ENCODE results near the gene APOA4. TPM values are rescaled to one million over a fixed set of nuclear protein-coding genes. Genes with fewer than 3 reads are reported as not detected.

Gene APOA4
- total and polyA plus RNA-seq, 9 of the 15 experiments (the other 6 are each of a cell fraction or from before 2014, with no cell fraction given): 0.07 TPM; not detected in 8

GRCh38 chr11:116813781-116814471 lies 9.2 kb downstream of the APOA4 start:
- Histone ChIP-seq H4K20me1 (replicated peaks; ENCODE audit: control insufficient read depth, insufficient read depth, low read length) (no peaks in the 10 kb centered on the region), H2AFZ (ENCODE audit: low read depth, low read length) (peak overlapping the region; percentile 59), H3K9me1 (ENCODE audit: control insufficient read depth, insufficient read depth, low read length) (no peaks in the 10 kb centered on the region), H3K4me2 (ENCODE audit: insufficient read depth, low read length) (no peak overlapping the region; the same call in 1 of the 2 replicates), H3K9me3 (replicated peaks; ENCODE audit: control insufficient read depth, insufficient read depth, low read depth, low read length) (no peaks in the 10 kb centered on the region), H3K9ac (ENCODE audit: insufficient read depth in 1 of 2, low read depth in 2 of 2, low read length in 2 of 2) (0 out of 4 replicates have a peak overlapping the region, but pooled peaks of 1 of the 2 experiments have one; percentile 14), H3K36me3 (ENCODE audit: control insufficient read depth, insufficient read depth, low read length) (no peaks in the 10 kb centered on the region), H3K4me1 (replicated peaks in 1 of 2; ENCODE audit: control insufficient read depth in 2 of 2, insufficient read depth in 2 of 2, low read length in 2 of 2) (peaks cover 3 to 7% of the 10 kb centered on the region in 2 experiments; a peak in 3 of 5 replicates), H3K4me3 (no peak overlapping the region), H3K27ac (ENCODE audit: extremely low read depth, low read depth, low read length) (no peak overlapping the region), H3K79me2 (ENCODE audit: control insufficient read depth, insufficient read depth, low read length) (no peaks in the 10 kb centered on the region), H3K27me3 (ENCODE audit: control insufficient read depth in 2 of 2, insufficient read depth in 2 of 2, low read length in 2 of 2) (peaks cover 0 to under 1% of the 10 kb centered on the region in 2 experiments; a peak in 3 of 5 replicates)
- WGBS (ENCODE audit: insufficient coverage, low coverage, missing lambda C conversion rate): 26% methylated on average over 5 of the region's 5 CpGs
- ATAC-seq (peak; percentile 53), FAIRE-seq (no peak), DNase-seq (ENCODE audit: extremely low read depth in 1 of 4, low spot score in 3 of 4) (no peak)
- POLR2A ChIA-PET: interaction anchor here (0.6 to 1.2 kb wide), 3 partner anchors 9 to 81 kb away, joined by 3 to 4 read pairs (median 4); no protein-coding TSS in a partner anchor
- in situ Hi-C loops (cut with MboI) (no loop called here), intact Hi-C loops (cut with micrococcal nuclease) (no loop called here)
- BruUV-seq (replicated peaks): no TSS peak
- peak; percentile 60 for TF ChIP-seq NR2C1 (IDR thresholded peaks at IDR 0.05)
- peak; percentile 63 for TF ChIP-seq NR2C1 (tag; IDR thresholded peaks at IDR 0.05)
- no peak for TF ChIP-seq NRF1 (conservative IDR thresholded peaks at IDR 0.05 in 1 of 2, IDR thresholded peaks at IDR 0.05 in 1 of 2)
- 0 out of 2 replicates have a peak, but pooled peaks have one; percentile 1 for TF ChIP-seq CREM (IDR thresholded peaks at IDR 0.05; ENCODE audit: low read depth)
- CTCF ChIA-PET (ENCODE audit: low intra/inter-chr PET ratio): no interaction called here

GRCh38 chr11:116813170-116813569 lies 9.9 kb downstream of the APOA4 start:
- H3K36me3 ChIP-seq (ENCODE audit: control insufficient read depth, insufficient read depth, low read length): no peaks in the 10 kb centered on the region
- no peak overlapping the region for H3K4me2 ChIP-seq (ENCODE audit: insufficient read depth, low read length)
- H2AFZ ChIP-seq (ENCODE audit: low read depth, low read length): no peak overlapping the region
- FAIRE-seq: no peak
- no peak overlapping the region for H3K4me3 ChIP-seq
- 25% methylated on average over 1 of the region's 1 CpG for WGBS (ENCODE audit: insufficient coverage, low coverage, missing lambda C conversion rate)
- H4K20me1 ChIP-seq (replicated peaks; ENCODE audit: control insufficient read depth, insufficient read depth, low read length): no peaks in the 10 kb centered on the region; the same call in 1 of the 2 replicates
- peaks cover 4 to 7% of the 10 kb centered on the region in 2 experiments; a peak in 4 of 5 replicates for H3K27me3 ChIP-seq (ENCODE audit: control insufficient read depth in 2 of 2, insufficient read depth in 2 of 2, low read length in 2 of 2)
- peaks cover 3 to 7% of the 10 kb centered on the region in 2 experiments; a peak in 3 of 5 replicates for H3K4me1 ChIP-seq (replicated peaks in 1 of 2; ENCODE audit: control insufficient read depth in 2 of 2, insufficient read depth in 2 of 2, low read length in 2 of 2)
- no peak overlapping the region for H3K27ac ChIP-seq (ENCODE audit: extremely low read depth, low read depth, low read length)
- ATAC-seq: no peak
- no peaks in the 10 kb centered on the region for H3K9me3 ChIP-seq (replicated peaks; ENCODE audit: control insufficient read depth, insufficient read depth, low read depth, low read length)
- H3K9me1 ChIP-seq (ENCODE audit: control insufficient read depth, insufficient read depth, low read length): no peaks in the 10 kb centered on the region
- intact Hi-C loops (cut with micrococcal nuclease) (no loop called here), in situ Hi-C loops (cut with MboI) (no loop called here)
- ChIA-PET CTCF (ENCODE audit: low intra/inter-chr PET ratio) (no interaction called here), POLR2A (interaction anchor here (0.6 to 1.2 kb wide), 5 partner anchors 8 to 80 kb away, joined by 3 to 4 read pairs (median 4); no protein-coding TSS in a partner anchor)
- no TSS peak for BruUV-seq (replicated peaks)
- no peak for DNase-seq (ENCODE audit: extremely low read depth in 1 of 4, low spot score in 3 of 4)
- H3K79me2 ChIP-seq (ENCODE audit: control insufficient read depth, insufficient read depth, low read length): no peaks in the 10 kb centered on the region
- H3K9ac ChIP-seq (ENCODE audit: insufficient read depth in 1 of 2, low read depth in 2 of 2, low read length in 2 of 2): no peak overlapping the region
- TF ChIP-seq ZKSCAN1 (IDR thresholded peaks at IDR 0.05; ENCODE audit: low read depth, low read length): no peak
- TF ChIP-seq, protein P1, sequence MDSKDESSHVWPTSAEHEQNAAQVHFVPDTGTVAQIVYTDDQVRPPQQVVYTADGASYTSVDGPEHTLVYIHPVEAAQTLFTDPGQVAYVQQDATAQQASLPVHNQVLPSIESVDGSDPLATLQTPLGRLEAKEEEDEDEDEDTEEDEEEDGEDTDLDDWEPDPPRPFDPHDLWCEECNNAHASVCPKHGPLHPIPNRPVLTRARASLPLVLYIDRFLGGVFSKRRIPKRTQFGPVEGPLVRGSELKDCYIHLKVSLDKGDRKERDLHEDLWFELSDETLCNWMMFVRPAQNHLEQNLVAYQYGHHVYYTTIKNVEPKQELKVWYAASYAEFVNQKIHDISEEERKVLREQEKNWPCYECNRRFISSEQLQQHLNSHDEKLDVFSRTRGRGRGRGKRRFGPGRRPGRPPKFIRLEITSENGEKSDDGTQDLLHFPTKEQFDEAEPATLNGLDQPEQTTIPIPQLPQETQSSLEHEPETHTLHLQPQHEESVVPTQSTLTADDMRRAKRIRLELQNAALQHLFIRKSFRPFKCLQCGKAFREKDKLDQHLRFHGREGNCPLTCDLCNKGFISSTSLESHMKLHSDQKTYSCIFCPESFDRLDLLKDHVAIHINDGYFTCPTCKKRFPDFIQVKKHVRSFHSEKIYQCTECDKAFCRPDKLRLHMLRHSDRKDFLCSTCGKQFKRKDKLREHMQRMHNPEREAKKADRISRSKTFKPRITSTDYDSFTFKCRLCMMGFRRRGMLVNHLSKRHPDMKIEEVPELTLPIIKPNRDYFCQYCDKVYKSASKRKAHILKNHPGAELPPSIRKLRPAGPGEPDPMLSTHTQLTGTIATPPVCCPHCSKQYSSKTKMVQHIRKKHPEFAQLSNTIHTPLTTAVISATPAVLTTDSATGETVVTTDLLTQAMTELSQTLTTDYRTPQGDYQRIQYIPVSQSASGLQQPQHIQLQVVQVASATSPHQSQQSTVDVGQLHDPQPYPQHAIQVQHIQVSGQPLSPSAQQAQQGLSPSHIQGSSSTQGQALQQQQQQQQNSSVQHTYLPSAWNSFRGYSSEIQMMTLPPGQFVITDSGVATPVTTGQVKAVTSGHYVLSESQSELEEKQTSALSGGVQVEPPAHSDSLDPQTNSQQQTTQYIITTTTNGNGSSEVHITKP (IDR thresholded peaks at IDR 0.05; ENCODE audit: partially characterized antibody): no peak
- no peak for TF ChIP-seq ZSCAN29 (IDR thresholded peaks at IDR 0.05)
- TF ChIP-seq ZNF311 (CRISPR knock-in tag; IDR thresholded peaks at IDR 0.05): no peak
- no peak for TF ChIP-seq ZEB2 (IDR thresholded peaks at IDR 0.05)
- no peak for TF ChIP-seq ZNF263 (CRISPR knock-in tag; IDR thresholded peaks at IDR 0.05; ENCODE audit: borderline replicate concordance)
- no peak for TF ChIP-seq HOMEZ (CRISPR knock-in tag; IDR thresholded peaks at IDR 0.05)
